Peyer's patch (tissue), 4 donors: Measurements from ENCODE around the gene FAM25G. TPM values are rescaled to one million over a fixed set of nuclear protein-coding genes. Genes with fewer than 3 reads are reported as not detected.

Experiments
- DNase-seq, 3 donors: peaks; one replicate each; pipeline ENCODE4 v3.0.0-alpha.2; 2017 to 2019
- H3K27ac ChIP-seq, 4 donors: fragments of 200-600 bp; sonication (generic); one replicate each; pipeline ENCODE4 v1.5.1; 2016 to 2019
- H3K27me3 ChIP-seq, 2 donors: fragments of 200-600 bp; sonication (generic); one replicate each; pipeline ENCODE4 v1.5.1; 2019
- H3K36me3 ChIP-seq, 3 donors: fragments of 200-600 bp; sonication (generic); one replicate each; pipeline ENCODE4 v1.5.1; 2016 to 2019
- H3K4me1 ChIP-seq, 4 donors: fragments of 200-600 bp; sonication (generic); one replicate each; pipeline ENCODE4 v1.5.1; 2016 to 2019
- H3K4me3 ChIP-seq, 4 donors: fragments of 200-600 bp; sonication (generic); 1 replicate in 3 of 4; 2 replicates in 1 of 4; pipeline ENCODE4 v1.5.1; 2016 to 2019; ENCODE audit warnings: mild to moderate bottlenecking in 1 of 4
- H3K9me3 ChIP-seq, 4 donors: fragments of 200-600 bp; sonication (generic); one replicate each; pipeline ENCODE4 v1.5.1; 2016 to 2019; ENCODE audit warnings: mild to moderate bottlenecking in 1 of 4
- CTCF ChIP-seq, 6 experiments: fragments of 450-650 bp in 4 of 6; fragments of 200-600 bp in 2 of 6; sonication (generic) in 1 of 6; IDR thresholded peaks; one replicate each; pipeline ENCODE4 v1.5.1; 2017 to 2019; ENCODE audit warnings: antibody characterized with exemption in 6 of 6, mild to moderate bottlenecking in 3 of 6, moderate library complexity in 1 of 6
- POLR2A ChIP-seq, 2 donors: fragments of 450-650 bp; IDR thresholded peaks; one replicate each; pipeline ENCODE4 v1.5.1; 2017; ENCODE audit warnings: antibody characterized with exemption in 2 of 2, mild to moderate bottlenecking in 2 of 2, moderate library complexity in 2 of 2
- total RNA-seq, 4 donors: library from RNA; depleted of rRNA; stranded (reverse); fragments of >200 nt; gene quantifications; one replicate each; pipeline ENCODE4 v1.1.0, GENCODE V29; 2016

FAM25G gene
- total RNA-seq, 4 donors from 2014 or later: not detected

DNA sequence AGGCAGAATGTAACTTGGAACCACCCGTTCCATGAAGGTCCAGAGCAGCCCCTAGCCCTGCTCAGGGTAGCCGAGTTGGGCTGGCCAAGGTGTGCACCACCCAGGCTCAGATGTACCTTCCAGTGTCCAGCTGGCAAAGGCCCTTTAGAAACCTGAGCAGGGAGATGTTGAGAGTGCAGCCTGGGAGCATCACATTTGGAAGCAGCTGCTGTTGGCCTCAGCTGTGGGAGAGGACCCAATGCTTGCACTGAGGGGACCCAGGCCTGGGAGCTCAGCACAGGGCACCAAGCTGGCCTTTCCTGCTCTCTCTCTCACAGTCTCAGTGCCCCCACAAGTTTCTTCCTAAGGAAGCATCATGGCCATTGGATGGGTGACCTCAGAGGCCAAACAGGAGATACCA lies 41.1 kb downstream of the FAM25G start:
- H3K27me3 ChIP-seq: no peaks in the 10 kb centered on the region

GRCh38 chr10:47449979-47450378 lies 41.5 kb downstream of the FAM25G start:
- Histone ChIP-seq H3K27ac (no peak overlapping the region), H3K9me3 (no peaks in the 10 kb centered on the region), H3K4me1 (no peaks in the 10 kb centered on the region), H3K36me3 (no peaks in the 10 kb centered on the region), H3K4me3 (no peak overlapping the region), H3K27me3 (no peaks in the 10 kb centered on the region)
- DNase-seq: peak in 1 of 3 donors; percentile 27
- TF ChIP-seq CTCF (IDR thresholded peaks at IDR 0.05) (no peak), POLR2A (IDR thresholded peaks at IDR 0.05) (no peak)

More for the DNA sequence above, 41.1 kb downstream of the FAM25G start:
- H3K4me1 ChIP-seq: no peaks in the 10 kb centered on the region
- H3K27ac ChIP-seq: no peak overlapping the region
- no peak overlapping the region for H3K4me3 ChIP-seq
- no peaks in the 10 kb centered on the region for H3K36me3 ChIP-seq
- H3K9me3 ChIP-seq: no peaks in the 10 kb centered on the region
- TF ChIP-seq CTCF (IDR thresholded peaks at IDR 0.05) (no peak), POLR2A (IDR thresholded peaks at IDR 0.05) (no peak)
- DNase-seq: no peak

DNA sequence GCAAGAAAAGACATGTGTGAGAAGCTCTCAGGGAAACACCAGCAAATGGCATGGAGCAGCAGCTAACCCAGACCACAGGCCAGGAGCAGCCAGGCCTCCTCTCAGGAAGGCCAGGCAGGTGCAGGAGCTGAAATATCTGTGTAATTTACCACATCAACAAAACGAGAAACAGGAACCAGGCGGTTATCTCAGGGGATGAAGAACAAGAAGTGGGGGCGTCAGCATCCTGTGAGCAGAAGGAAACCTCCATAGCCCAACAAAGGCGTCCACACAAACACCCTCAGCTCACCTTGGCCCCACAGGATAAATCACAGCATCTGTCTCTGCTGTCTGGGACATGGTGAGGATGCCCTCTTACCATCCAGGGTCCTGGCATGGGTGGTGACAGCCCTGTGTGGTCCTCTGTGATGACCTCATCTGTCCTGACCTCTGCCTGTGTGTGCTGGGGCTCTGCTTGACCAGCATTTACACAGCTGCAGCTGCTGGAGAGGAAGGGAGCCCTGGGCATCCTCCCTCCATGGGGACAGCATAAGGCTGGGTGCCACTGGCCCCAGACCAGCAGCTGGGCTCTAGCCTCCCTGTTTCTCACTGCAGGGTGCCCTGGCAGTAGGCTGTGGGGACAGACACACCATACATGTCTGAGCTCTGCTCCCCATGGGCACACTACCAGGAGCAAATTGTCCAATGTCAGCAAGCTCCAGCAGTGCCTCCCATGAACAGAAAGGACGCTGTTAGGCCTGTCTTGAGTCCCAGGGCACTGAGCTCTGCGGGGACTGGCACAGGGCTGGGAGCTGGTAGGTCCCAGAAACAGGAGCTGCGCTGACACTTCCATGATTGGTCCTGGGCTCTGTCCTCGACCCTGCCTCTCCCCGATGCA lies 42.2 kb downstream of the FAM25G start:
- Histone ChIP-seq H3K27me3 (no peaks in the 10 kb centered on the region), H3K36me3 (no peaks in the 10 kb centered on the region), H3K4me1 (no peaks in the 10 kb centered on the region), H3K4me3 (no peak overlapping the region), H3K9me3 (no peaks in the 10 kb centered on the region), H3K27ac (no peak overlapping the region)
- peak in 1 of 3 donors; percentile 35 for DNase-seq
- no peak for TF ChIP-seq CTCF (IDR thresholded peaks at IDR 0.05)
- TF ChIP-seq POLR2A (IDR thresholded peaks at IDR 0.05): no peak

GRCh38 chr10:47447705-47448104 lies 43.8 kb downstream of the FAM25G start:
- Histone ChIP-seq H3K4me3 (no peak overlapping the region), H3K27me3 (no peaks in the 10 kb centered on the region), H3K36me3 (no peaks in the 10 kb centered on the region), H3K4me1 (no peaks in the 10 kb centered on the region), H3K9me3 (no peaks in the 10 kb centered on the region), H3K27ac (no peak overlapping the region)
- TF ChIP-seq POLR2A (IDR thresholded peaks at IDR 0.05): no peak
- no peak for TF ChIP-seq CTCF (IDR thresholded peaks at IDR 0.05)
- DNase-seq: no peak

GRCh38 chr10:47447209-47447608 lies 44.3 kb downstream of the FAM25G start:
- Histone ChIP-seq H3K27ac (no peak overlapping the region), H3K4me3 (no peak overlapping the region), H3K27me3 (no peaks in the 10 kb centered on the region), H3K4me1 (no peaks in the 10 kb centered on the region), H3K9me3 (no peaks in the 10 kb centered on the region), H3K36me3 (no peaks in the 10 kb centered on the region)
- peak in 1 of 3 donors; percentile 24 for DNase-seq
- TF ChIP-seq CTCF (IDR thresholded peaks at IDR 0.05) (no peak), POLR2A (IDR thresholded peaks at IDR 0.05) (no peak)
